SK-N-MC (cell line): Measurements from ENCODE around the gene MCM9.

Experiments
- EZH2 ChIP-seq: fragments of 200-600 bp; sonication (generic); IDR thresholded peaks from one replicate; pipeline ENCODE4 v1.6.1; 2017; ENCODE audit warnings: antibody characterized with exemption
- POLR2AphosphoS5 ChIP-seq: IDR thresholded peaks from 2 replicates; pipeline ENCODE4 v1.6.1; 2012; ENCODE audit warnings: mild to moderate bottlenecking, low read depth, low read length, borderline replicate concordance

DNA sequence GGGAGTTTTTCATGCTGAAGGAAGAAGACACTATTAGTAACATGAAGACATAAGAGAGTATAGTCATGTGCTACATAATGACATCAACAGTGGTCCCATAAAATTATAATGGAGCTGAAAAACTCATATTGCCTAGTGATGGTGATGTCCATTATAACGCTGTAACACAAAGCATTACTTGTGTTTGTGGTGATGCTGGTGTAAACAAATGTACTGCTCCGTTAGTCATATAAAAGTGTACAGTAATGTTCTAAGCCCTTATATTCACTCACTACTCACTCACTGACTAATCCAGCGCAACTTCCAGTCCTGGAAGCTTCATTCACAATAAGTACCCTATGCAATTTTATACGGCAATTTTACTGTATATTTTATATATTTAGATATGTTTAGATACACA lies 67.8 kb downstream of the MCM9 start:
- TF ChIP-seq POLR2AphosphoS5 (no peak), EZH2 (no peak)
